SJCRH30 (cell line): ENCODE measurements around the gene GPI. TPM values are rescaled to one million over a fixed set of nuclear protein-coding genes. Genes with fewer than 3 reads are reported as not detected.
"Not testable (repeated sequence)": the region's sequence is repeated elsewhere in the genome, so short reads cannot be mapped to it uniquely, and the experiment has no call there.

Experiments used
- DNase-seq, 2 experiments: peaks; one replicate each; pipeline ENCODE4 v3.0.0-alpha.2; 2015 to 2020
- H3K27ac ChIP-seq: fragments of 250-450 bp; sonication (Bioruptor Pico); 2 replicates; pipeline ENCODE4 v1.5.1; 2020; ENCODE audit warnings: mild to moderate bottlenecking, moderate library complexity
- H3K27me3 ChIP-seq: fragments of 250-450 bp; sonication (Bioruptor Pico); 2 replicates; pipeline ENCODE4 v1.5.1; 2020; ENCODE audit warnings: mild to moderate bottlenecking, moderate library complexity
- H3K36me3 ChIP-seq: fragments of 250-450 bp; sonication (Bioruptor Pico); 2 replicates; pipeline ENCODE4 v1.5.1; 2020; ENCODE audit warnings: mild to moderate bottlenecking, moderate library complexity
- H3K4me1 ChIP-seq: fragments of 250-450 bp; sonication (Bioruptor Pico); 2 replicates; pipeline ENCODE4 v1.5.1; 2020; ENCODE audit warnings: mild to moderate bottlenecking, moderate library complexity
- H3K4me3 ChIP-seq: fragments of 250-450 bp; sonication (Bioruptor Pico); 2 replicates; pipeline ENCODE4 v1.5.1; 2020; ENCODE audit warnings: mild to moderate bottlenecking, moderate library complexity
- H3K9me3 ChIP-seq: fragments of 250-450 bp; sonication (Bioruptor Pico); replicated peaks from 2 replicates; pipeline ENCODE4 v1.5.1; 2020; ENCODE audit warnings: mild to moderate bottlenecking, moderate library complexity
- total RNA-seq: library from RNA; depleted of rRNA; stranded (reverse); fragments of >200 nt; shearing (Covaris generic); gene quantifications from 2 replicates; pipeline ENCODE4 v1.2.3, GENCODE V29; 2014

GPI gene
- total RNA-seq, 1 experiment from 2014 or later = 239 TPM

GRCh38 chr19:34369166-34369565 is 4.2 kb downstream of the GPI start:
- peaks cover 54% of the 10 kb centered on the region for H3K36me3 ChIP-seq
- not testable (repeated sequence) for H3K27ac ChIP-seq

GRCh38 chr19:34370117-34370516 is 5.1 kb downstream of the GPI start:
- H3K4me3 ChIP-seq = no peak overlapping the region
- no peak overlapping the region for H3K27ac ChIP-seq
- no peaks in the 10 kb centered on the region for H3K27me3 ChIP-seq
- H3K4me1 ChIP-seq = no peaks in the 10 kb centered on the region
- no peak for DNase-seq
- H3K9me3 ChIP-seq = no peaks in the 10 kb centered on the region
- peaks cover 61% of the 10 kb centered on the region for H3K36me3 ChIP-seq

More at GRCh38 chr19:34369166-34369565, 4.2 kb downstream of the GPI start:
- H3K9me3 ChIP-seq, H3K4me3 ChIP-seq, H3K4me1 ChIP-seq, H3K27me3 ChIP-seq, DNase-seq: not testable (repeated sequence)

- no peak for DNase-seq
- no peak overlapping the region for H3K27ac ChIP-seq
- peaks cover 68% of the 10 kb centered on the region for H3K36me3 ChIP-seq
- no peak overlapping the region for H3K4me3 ChIP-seq
- H3K4me1 ChIP-seq = no peaks in the 10 kb centered on the region
- no peaks in the 10 kb centered on the region for H3K9me3 ChIP-seq
- H3K27me3 ChIP-seq = no peaks in the 10 kb centered on the region
These were observed 6.0 kb downstream of the GPI start for GRCh38 chr19:34370983-34371382.

GRCh38 chr19:34373601-34374288 is 8.7 kb downstream of the GPI start:
- Histone ChIP-seq H3K36me3 (peaks cover 64% of the 10 kb centered on the region), H3K27me3 (no peaks in the 10 kb centered on the region), H3K4me1 (no peaks in the 10 kb centered on the region), H3K9me3 (no peaks in the 10 kb centered on the region), H3K27ac (no peak overlapping the region), H3K4me3 (no peak overlapping the region)
- no peak for DNase-seq

- H3K27me3 ChIP-seq = no peaks in the 10 kb centered on the region
- no peak overlapping the region for H3K27ac ChIP-seq
- H3K36me3 ChIP-seq = peaks cover 65% of the 10 kb centered on the region
- H3K4me3 ChIP-seq = no peak overlapping the region
- no peaks in the 10 kb centered on the region for H3K9me3 ChIP-seq
- no peak for DNase-seq
- H3K4me1 ChIP-seq = no peaks in the 10 kb centered on the region
These were observed 10.6 kb downstream of the GPI start for GRCh38 chr19:34375598-34375997.

GRCh38 chr19:34380639-34381241 is 15.7 kb downstream of the GPI start:
- no peak for DNase-seq
- Histone ChIP-seq H3K4me3 (no peak overlapping the region), H3K9me3 (no peaks in the 10 kb centered on the region), H3K27me3 (no peaks in the 10 kb centered on the region), H3K36me3 (peaks cover 76% of the 10 kb centered on the region), H3K27ac (no peak overlapping the region), H3K4me1 (no peaks in the 10 kb centered on the region)

- Histone ChIP-seq H3K9me3 (no peaks in the 10 kb centered on the region), H3K36me3 (peaks cover 78% of the 10 kb centered on the region), H3K27me3 (no peaks in the 10 kb centered on the region), H3K27ac (no peak overlapping the region), H3K4me3 (no peak overlapping the region), H3K4me1 (no peaks in the 10 kb centered on the region)
- no peak for DNase-seq
These were observed 16.6 kb downstream of the GPI start for GRCh38 chr19:34381399-34382251.

GRCh38 chr19:34382471-34382870 is 17.5 kb downstream of the GPI start:
- peaks cover 85% of the 10 kb centered on the region for H3K36me3 ChIP-seq
- no peak overlapping the region for H3K27ac ChIP-seq
- no peaks in the 10 kb centered on the region for H3K27me3 ChIP-seq
- no peaks in the 10 kb centered on the region for H3K9me3 ChIP-seq
- no peak for DNase-seq
- H3K4me3 ChIP-seq = no peak overlapping the region
- no peaks in the 10 kb centered on the region for H3K4me1 ChIP-seq

GRCh38 chr19:34383599-34383998 is 18.6 kb downstream of the GPI start:
- Histone ChIP-seq H3K27me3 (no peaks in the 10 kb centered on the region), H3K36me3 (peaks cover 82% of the 10 kb centered on the region), H3K27ac (no peak overlapping the region), H3K4me1 (no peaks in the 10 kb centered on the region), H3K4me3 (no peak overlapping the region), H3K9me3 (no peaks in the 10 kb centered on the region)
- DNase-seq = no peak

- no peak overlapping the region for H3K27ac ChIP-seq
- no peak for DNase-seq
- H3K27me3 ChIP-seq = no peaks in the 10 kb centered on the region
- no peak overlapping the region for H3K4me3 ChIP-seq
- peaks cover 85% of the 10 kb centered on the region for H3K36me3 ChIP-seq
- H3K4me1 ChIP-seq = no peaks in the 10 kb centered on the region
- H3K9me3 ChIP-seq = no peaks in the 10 kb centered on the region
These were observed 21.8 kb downstream of the GPI start for GRCh38 chr19:34386645-34387445.

- DNase-seq = no peak
- no peak overlapping the region for H3K27ac ChIP-seq
- H3K9me3 ChIP-seq = no peaks in the 10 kb centered on the region
- H3K36me3 ChIP-seq = peaks cover 83% of the 10 kb centered on the region
- no peaks in the 10 kb centered on the region for H3K27me3 ChIP-seq
- peaks cover 3% of the 10 kb centered on the region for H3K4me1 ChIP-seq
- H3K4me3 ChIP-seq = no peak overlapping the region
These were observed 22.4 kb downstream of the GPI start for GRCh38 chr19:34387446-34387810.

GRCh38 chr19:34388745-34389144 is 23.7 kb downstream of the GPI start:
- H3K36me3 ChIP-seq = peaks cover 71% of the 10 kb centered on the region
- H3K27me3 ChIP-seq, H3K9me3 ChIP-seq, H3K4me3 ChIP-seq, DNase-seq, H3K27ac ChIP-seq: not testable (repeated sequence)
- peaks cover 13% of the 10 kb centered on the region for H3K4me1 ChIP-seq

- DNase-seq = no peak
- peaks cover 20% of the 10 kb centered on the region for H3K4me1 ChIP-seq
- peaks cover 76% of the 10 kb centered on the region for H3K36me3 ChIP-seq
- no peaks in the 10 kb centered on the region for H3K27me3 ChIP-seq
- H3K9me3 ChIP-seq = no peaks in the 10 kb centered on the region
- no peak overlapping the region for H3K4me3 ChIP-seq
- H3K27ac ChIP-seq = no peak overlapping the region
These were observed 26.8 kb downstream of the GPI start for GRCh38 chr19:34391813-34392212.

GRCh38 chr19:34393031-34393430 is 28.0 kb downstream of the GPI start:
- Histone ChIP-seq H3K4me3 (no peak overlapping the region; the same call in 1 of the 2 replicates), H3K27me3 (no peaks in the 10 kb centered on the region), H3K4me1 (peaks cover 20% of the 10 kb centered on the region), H3K9me3 (no peaks in the 10 kb centered on the region), H3K36me3 (peaks cover 76% of the 10 kb centered on the region), H3K27ac (peak overlapping the region; percentile 49)
- peak in 1 of 2 experiments; percentile 32 for DNase-seq
